ENCODE results near the gene HBD.

DNA sequence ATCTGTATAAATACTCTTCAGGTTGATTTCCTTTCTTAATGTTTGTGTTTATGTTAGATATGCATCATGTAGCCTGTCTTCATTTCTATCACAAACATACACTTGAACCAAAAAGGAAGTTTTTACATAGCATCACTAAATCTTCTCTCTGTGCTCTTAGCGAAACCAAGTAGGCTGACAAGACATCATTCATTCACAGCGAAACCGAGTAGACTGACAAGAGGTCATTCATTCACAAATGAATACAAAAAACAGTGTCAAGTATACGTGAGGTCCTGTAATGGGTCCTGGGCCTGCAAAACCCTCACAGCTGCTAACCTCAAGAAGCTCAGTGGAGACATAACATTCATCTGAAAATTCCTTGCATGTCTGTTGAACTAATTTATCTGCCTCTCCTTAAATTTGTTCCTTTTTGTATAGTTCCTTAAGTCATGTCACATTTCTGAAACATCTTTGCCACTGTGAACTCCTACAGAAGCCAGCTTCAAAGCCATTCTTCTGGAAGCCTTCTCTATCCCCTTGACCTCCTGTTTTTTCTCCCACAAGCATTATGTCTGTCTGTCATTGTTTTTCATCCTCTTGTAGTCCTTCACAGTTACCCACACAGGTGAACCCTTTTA is 45.3 kb upstream of the HBD start:
- no peak for TF ChIP-seq CTCF (IDR thresholded peaks at IDR 0.05; ENCODE audit: insufficient read depth, low read length, poor library complexity, severe bottlenecking)
- TF ChIP-seq EZH2phosphoT487 (conservative IDR thresholded peaks at IDR 0.05; ENCODE audit: low read length), result no peak

All from SU-DHL-6 (cell line).